ENCODE measurements around the gene PCDHB16.
"Not testable (repeated sequence)": the region's sequence is repeated elsewhere in the genome, so short reads cannot be mapped to it uniquely, and the experiment has no call there.

PCDHB16 gene

DNA sequence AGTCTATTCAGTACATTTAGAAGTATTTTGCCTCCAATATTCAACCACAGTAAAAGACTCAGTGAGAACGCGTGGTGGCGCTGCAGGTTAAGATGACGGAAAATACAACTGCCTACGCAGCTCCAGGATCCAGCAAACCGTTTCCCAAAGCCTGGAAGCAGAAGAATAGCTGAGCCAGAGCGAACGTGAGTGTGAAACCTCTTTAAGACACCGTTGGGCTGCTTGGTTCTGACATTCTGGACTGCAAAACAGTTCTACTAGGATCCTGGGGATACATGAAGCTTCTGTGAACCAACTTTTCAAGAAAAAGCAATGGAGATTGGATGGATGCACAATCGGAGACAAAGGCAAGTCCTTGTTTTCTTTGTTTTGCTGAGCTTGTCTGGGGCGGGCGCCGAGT lies at the start of gene PCDHB16:
TSS of gene PCDHB16 (plus strand) at position 140 of the 400 bp plus-strand sequence. CDS start at position 313, 173 bp downstream.
- DNase-seq, result no peak

DNA sequence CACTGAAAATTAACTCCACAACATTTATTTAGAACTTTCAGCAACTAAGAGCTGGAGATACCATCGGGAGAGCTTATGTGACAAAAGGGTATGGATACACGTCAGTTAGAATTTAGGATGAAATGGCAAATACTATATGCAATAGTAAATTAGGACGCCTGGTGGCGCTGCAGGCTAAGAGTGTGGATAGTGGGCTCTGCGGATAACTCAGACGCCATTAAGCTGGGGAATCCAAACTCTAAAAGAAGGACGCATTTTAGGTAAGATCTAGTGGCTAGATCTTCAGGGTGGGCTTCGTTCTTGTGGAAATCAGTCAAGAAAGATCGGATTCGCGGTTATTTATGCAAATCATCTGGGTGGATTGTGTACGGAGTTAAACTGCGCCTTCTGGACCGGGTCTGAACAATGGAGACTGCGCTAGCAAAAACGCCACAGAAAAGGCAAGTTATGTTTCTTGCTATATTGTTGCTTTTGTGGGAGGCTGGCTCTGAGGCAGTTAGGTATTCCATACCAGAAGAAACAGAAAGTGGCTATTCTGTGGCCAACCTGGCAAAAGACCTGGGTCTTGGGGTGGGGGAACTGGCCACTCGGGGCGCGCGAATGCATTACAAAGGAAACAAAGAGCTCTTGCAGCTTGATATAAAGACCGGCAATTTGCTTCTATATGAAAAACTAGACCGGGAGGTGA lies 47.0 kb upstream of the PCDHB16 start, which contains the start of gene PCDHB5:
TSS of gene PCDHB5 (plus strand) at position 177 of the 688 bp plus-strand sequence. CDS start at position 406, 229 bp downstream.
- DNase-seq, result no peak

DNA sequence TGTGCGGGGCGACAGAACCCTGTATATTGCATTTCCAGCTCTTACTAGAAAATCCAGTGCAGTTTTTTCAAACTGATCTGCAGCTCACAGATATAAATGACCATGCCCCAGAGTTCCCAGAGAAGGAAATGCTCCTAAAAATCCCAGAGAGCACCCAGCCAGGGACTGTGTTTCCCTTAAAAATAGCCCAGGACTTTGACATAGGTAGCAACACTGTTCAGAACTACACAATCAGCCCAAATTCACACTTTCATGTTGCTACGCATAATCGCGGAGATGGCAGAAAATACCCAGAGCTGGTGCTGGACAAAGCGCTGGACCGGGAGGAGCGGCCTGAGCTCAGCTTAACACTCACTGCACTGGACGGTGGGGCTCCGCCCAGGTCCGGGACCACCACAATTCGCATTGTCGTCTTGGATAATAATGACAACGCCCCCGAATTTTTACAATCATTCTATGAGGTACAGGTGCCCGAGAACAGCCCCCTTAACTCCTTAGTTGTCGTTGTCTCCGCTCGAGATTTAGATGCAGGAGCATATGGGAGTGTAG lies 46.4 kb upstream of the PCDHB16 start:
- DNase-seq, result no peak

DNA sequence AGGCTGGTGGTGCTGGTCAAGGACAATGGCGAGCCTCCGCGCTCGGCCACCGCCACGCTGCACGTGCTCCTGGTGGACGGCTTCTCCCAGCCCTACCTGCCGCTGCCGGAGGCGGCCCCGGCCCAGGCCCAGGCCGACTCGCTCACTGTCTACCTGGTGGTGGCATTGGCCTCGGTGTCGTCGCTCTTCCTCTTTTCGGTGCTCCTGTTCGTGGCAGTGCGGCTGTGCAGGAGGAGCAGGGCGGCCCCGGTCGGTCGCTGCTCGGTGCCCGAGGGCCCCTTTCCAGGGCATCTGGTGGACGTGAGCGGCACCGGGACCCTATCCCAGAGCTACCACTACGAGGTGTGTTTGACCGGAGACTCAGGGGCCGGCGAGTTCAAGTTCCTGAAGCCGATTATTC lies 44.8 kb upstream of the PCDHB16 start:
- DNase-seq, result not testable (repeated sequence)

DNA sequence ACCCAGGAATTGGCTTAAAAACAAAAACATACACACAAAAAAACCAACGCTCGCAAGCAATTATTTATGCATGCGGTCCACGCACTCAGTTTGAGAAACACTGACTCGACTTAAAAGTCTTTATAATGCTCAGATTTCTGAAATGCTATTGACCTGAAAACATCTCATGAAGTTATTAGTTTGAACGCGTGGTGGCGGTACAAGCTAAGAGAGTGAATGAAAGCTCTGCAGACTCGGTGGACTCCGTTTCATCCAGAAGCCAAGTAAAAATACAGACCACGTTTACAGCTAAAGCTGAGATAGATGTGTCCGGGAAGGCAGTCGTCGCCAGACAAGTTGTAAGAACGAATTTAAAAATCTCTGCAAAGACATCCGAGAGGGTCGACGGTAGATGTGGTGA lies 32.4 kb upstream of the PCDHB16 start, which contains the start of gene PCDHB6:
TSS of gene PCDHB6 (plus strand) at position 246 of the 400 bp plus-strand sequence. CDS start 201 bp downstream, outside the sequence.
- DNase-seq, result peak; percentile 3

DNA sequence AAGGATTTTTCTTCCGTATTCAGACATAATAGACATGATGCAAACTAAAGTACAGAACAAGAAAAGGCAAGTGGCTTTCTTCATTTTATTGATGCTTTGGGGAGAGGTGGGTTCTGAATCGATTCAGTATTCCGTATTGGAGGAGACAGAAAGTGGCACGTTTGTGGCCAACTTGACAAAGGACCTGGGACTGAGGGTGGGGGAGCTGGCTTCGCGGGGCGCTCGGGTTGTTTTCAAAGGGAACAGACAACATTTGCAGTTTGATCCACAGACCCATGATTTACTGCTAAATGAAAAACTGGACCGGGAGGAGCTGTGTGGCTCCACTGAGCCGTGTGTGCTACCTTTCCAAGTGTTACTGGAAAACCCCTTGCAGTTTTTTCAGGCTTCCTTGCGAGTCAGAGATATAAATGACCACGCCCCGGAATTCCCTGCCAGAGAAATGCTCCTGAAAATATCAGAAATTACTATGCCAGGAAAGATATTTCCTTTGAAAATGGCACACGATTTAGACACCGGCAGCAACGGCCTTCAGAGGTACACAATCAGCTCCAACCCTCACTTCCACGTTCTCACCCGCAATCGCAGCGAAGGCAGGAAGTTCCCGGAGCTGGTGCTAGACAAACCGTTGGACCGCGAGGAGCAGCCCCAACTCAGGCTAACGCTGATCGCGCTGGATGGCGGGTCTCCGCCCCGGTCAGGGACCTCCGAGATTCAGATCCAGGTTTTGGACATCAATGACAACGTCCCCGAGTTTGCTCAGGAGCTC lies 31.8 kb upstream of the PCDHB16 start:
- no peak for DNase-seq

DNA sequence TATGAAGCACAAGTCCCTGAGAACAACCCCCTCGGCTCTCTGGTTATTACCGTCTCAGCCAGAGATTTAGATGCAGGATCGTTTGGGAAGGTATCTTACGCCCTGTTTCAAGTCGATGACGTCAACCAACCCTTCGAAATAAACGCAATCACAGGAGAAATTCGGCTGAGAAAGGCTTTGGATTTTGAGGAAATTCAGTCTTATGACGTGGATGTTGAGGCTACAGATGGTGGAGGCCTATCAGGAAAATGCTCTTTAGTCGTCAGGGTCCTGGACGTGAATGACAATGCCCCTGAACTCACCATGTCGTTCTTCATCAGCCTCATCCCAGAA lies 31.2 kb upstream of the PCDHB16 start:
- no peak for DNase-seq

DNA sequence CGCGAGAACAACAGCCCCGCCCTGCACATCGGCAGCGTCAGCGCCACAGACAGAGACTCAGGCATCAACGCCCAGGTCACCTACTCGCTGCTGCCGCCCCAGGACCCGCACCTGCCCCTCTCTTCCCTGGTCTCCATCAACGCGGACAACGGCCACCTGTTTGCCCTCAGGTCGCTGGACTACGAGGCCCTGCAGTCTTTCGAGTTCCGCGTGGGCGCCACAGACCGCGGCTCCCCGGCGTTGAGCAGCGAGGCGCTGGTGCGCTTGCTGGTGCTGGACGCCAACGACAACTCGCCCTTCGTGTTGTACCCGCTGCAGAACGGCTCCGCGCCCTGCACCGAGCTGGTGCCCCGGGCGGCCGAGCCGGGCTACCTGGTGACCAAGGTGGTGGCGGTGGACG lies 30.6 kb upstream of the PCDHB16 start:
- not testable (repeated sequence) for DNase-seq

DNA sequence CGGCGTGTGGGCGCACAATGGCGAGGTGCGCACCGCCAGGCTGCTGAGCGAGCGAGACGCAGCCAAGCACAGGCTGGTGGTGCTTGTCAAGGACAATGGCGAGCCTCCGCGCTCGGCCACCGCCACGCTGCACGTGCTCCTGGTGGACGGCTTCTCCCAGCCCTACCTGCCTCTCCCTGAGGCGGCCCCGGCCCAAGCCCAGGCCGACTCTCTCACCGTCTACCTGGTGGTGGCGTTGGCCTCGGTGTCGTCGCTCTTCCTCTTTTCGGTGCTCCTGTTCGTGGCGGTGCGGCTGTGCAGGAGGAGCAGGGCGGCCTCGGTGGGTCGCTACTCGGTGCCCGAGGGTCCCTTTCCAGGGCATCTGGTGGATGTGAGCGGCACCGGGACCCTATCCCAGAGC lies 30.1 kb upstream of the PCDHB16 start:
- not testable (repeated sequence) for DNase-seq

DNA sequence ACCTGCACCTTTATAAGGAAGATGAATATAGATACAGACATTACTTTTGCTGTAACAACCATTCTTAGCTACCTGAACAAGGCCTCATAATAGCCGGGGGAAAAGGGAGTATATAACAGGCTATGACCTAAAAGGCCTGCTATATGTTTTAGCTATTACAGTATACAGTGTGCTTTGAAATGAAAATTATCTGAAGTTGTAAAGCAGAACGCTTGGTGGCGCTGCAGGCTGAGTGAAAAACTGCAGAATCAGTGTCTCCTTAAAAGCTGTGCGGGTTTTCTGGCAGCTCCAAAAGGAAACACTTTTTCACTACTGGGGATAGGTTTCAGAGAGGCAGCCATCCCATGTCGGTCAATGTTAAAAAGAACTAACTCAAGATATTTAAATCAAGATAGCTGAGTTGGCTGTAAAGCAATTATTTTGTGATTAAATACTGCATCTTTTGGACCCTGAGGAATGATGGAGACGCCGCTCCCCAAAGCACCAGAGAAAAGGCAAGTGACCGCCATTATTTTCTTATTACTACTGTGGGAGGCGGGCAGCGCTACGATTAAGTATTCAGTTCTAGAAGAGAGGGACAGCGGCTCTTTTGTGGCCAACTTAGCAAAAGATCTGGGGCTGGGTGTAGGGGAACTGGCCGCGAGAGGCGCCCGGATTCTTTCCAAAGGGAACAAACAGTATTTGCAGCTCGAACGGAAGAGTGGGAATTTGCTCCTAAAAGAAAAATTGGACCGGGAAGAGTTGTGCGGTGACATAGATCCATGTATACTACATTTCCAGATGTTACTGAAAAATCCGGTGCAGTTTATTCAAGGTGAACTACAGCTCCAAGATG lies 26.4 kb upstream of the PCDHB16 start:
- no peak for DNase-seq

DNA sequence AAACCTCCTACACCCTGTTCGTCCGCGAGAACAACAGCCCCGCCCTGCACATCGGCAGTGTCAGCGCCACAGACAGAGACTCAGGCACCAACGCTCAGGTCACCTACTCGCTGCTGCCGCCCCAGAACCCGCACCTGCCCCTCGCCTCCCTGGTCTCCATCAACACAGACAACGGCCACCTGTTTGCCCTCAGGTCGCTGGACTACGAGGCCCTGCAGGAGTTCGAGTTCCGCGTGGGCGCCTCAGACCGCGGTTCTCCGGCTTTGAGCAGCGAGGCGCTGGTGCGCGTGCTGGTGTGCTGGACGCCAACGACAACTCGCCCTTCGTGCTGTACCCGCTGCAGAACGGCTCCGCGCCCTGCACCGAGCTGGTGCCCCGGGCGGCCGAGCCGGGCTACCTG lies 24.8 kb upstream of the PCDHB16 start:
- DNase-seq, result not testable (repeated sequence)

DNA sequence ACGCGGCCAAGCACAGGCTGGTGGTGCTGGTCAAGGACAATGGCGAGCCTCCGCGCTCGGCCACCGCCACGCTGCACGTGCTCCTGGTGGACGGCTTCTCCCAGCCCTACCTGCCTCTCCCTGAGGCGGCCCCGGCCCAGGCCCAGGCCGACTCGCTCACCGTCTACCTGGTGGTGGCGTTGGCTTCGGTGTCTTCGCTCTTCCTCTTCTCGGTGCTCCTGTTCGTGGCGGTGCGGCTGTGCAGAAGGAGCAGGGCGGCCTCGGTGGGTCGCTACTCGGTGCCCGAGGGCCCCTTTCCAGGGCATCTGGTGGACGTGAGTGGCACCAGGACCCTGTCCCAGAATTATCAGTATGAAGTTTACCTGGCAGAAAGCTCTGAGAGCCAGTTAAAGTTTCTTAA lies 24.3 kb upstream of the PCDHB16 start:
- DNase-seq, result not testable (repeated sequence)

DNA sequence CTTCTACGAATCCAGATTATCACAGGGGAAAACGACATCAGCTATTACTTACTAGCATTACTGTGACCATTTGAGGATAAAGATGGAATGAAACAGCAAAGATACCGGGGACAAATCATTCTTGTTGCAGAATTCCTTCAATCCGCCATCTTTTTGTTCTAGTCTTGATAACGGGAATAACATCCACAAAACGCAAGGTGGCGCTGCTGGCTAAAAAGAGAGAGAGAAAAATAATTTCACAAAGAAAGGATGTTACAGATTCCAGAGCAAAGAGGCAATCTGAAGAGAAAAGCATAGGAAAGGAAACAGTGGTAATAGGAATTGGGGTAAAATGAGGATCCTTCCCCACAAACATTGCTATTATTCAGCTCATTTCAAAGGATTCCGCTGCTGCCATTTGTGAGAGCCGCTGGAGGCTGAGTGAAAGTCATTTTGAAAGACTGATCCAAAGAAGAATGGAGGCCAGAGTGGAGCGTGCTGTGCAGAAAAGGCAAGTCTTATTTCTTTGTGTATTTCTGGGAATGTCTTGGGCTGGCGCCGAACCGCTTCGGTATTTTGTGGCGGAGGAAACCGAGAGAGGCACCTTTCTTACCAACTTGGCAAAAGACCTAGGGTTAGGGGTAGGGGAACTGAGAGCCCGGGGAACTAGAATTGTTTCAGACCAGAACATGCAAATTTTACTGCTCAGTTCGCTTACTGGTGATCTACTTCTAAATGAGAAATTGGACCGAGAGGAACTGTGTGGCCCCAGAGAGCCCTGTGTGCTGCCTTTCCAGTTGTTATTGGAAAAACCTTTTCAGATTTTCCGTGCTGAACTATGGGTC lies 9.6 kb upstream of the PCDHB16 start, which contains the start of gene PCDHB7:
TSS of gene PCDHB7 (plus strand) at position 264 of the 824 bp plus-strand sequence. CDS start at position 456, 192 bp downstream.
- DNase-seq, result no peak

DNA sequence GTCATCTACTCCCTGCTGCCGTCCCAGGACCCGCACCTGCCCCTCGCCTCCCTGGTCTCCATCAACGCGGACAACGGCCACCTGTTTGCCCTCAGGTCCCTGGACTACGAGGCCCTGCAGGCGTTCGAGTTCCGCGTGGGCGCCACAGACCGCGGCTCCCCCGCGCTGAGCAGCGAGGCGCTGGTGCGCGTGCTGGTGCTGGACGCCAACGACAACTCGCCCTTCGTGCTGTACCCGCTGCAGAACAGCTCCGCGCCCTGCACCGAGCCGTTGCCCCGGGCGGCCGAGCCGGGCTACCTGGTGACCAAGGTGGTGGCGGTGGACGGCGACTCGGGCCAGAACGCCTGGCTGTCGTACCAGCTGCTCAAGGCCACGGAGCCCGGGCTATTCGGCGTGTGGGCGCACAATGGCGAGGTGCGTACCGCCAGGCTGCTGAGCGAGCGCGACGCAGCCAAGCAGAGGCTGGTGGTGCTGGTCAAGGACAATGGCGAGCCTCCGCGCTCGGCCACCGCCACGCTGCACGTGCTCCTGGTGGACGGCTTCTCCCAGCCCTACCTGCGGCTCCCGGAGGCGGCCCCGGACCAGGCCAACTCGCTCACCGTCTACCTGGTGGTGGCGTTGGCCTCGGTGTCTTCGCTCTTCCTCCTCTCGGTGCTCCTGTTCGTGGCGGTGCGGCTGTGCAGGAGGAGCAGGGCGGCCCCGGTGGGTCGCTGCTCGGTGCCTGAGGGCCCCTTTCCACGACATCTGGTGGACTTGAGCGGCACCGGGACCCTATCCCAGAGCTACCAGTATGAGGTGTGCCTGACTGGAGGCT lies 7.7 kb upstream of the PCDHB16 start:
- not testable (repeated sequence) for DNase-seq

DNA sequence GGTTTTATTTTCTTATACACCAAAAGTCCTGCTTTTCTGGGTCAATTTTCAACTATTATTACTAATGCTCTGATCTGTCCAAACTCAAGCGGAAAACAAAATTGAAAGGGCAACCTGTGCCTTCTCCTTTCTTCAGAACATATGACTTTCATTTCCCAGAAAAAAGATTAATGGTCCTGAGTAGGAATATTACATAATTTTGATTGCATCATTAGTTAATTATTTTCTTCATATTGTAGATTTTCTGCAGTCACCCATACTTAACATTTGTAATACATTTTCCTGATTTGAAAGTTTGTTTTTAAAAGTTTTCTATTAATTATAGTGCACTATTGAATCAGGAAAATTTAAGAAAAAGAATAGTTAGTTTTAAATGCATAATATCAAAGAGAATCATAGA lies 6.3 kb upstream of the PCDHB16 start:
- no peak for DNase-seq

DNA sequence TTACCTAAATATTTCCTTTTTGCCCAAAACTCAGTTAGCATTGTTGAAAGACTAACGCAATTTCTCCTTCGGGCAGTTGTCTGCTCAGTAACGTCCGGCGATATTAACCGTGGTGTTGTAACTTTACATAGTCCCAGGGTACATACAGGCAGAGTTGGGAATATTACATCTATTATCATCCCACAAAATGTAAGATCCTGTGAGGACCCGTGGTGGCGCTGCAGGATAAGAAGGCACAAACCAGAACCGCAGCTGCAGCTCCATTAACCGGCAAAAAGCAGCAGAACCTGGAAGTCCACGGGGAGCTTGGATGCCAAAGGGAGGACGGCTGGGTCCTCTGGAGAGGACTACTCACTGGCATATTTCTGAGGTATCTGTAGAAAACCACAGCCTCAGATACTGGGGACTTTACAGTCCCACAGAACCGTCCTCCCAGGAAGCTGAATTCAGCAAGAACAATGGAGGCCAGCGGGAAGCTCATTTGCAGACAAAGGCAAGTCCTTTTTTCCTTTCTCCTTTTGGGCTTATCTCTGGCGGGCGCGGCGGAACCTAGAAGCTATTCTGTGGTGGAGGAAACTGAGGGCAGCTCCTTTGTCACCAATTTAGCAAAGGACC lies 4.5 kb upstream of the PCDHB16 start, which contains the start of gene PCDHB8:
TSS of gene PCDHB8 (plus strand) at position 214 of the 615 bp plus-strand sequence. CDS start at position 459, 245 bp downstream.
- DNase-seq, result not testable (repeated sequence)

DNA sequence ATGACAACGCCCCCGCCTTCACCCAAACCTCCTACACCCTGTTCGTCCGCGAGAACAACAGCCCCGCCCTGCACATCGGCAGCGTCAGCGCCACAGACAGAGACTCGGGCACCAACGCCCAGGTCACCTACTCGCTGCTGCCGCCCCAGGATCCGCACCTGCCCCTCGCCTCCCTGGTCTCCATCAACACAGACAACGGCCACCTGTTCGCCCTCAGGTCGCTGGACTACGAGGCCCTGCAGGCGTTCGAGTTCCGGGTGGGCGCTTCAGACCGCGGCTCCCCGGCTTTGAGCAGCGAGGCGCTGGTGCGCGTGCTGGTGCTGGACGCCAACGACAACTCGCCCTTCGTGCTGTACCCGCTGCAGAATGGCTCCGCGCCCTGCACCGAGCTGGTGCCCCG lies 2.8 kb upstream of the PCDHB16 start:
- DNase-seq, result not testable (repeated sequence)

DNA sequence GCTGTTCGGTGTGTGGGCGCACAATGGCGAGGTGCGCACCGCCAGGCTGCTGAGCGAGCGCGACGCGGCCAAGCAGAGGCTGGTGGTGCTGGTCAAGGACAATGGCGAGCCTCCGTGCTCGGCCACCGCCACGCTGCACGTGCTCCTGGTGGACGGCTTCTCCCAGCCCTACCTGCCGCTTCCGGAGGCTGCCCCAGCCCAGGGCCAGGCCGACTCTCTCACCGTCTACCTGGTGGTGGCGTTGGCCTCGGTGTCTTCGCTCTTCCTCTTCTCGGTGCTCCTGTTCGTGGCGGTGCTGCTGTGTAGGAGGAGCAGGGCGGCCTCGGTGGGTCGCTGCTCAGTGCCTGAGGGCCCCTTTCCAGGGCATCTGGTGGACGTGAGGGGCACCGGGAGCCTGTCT lies 2.3 kb upstream of the PCDHB16 start:
- DNase-seq, result not testable (repeated sequence)

DNA sequence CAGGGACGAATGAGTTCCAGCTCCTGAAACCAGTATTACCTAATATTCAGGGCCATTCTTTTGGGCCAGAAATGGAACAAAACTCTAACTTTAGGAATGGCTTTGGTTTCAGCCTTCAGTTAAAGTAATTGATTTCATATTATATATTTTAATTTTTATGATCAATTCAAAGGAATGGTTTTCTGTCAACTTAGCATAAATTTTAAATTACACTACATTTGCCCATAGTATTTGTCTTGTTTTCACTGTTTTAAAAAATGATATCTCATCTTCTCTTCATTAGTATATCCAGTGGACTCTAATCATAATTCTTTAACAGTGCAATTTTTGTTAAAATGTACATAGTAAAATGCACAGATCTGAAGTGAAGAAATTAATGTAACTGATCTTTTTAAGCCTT lies 1.9 kb upstream of the PCDHB16 start:
- DNase-seq, result no peak
